ENCODE data around the gene HTT-AS.
A peak's percentile ranks its signal among the peaks of the same experiment; 100 is the strongest.

Gene HTT-AS

GRCh38 chr4:3082925-3083515, 8.7 kb upstream of the HTT-AS start:
- no peaks in the 10 kb centered on the region for H3K27me3 ChIP-seq (ENCODE audit: control insufficient read depth, insufficient read depth, low read length)
- H3K4me3 ChIP-seq (ENCODE audit: low read depth, low read length) = no peak overlapping the region
- no peaks in the 10 kb centered on the region for H3K9me3 ChIP-seq (ENCODE audit: control insufficient read depth, low read length)
- H3K4me2 ChIP-seq (ENCODE audit: low read length) = no peak overlapping the region
- no peak overlapping the region for H3K27ac ChIP-seq
- H3K9ac ChIP-seq = no peak overlapping the region
- H2AFZ ChIP-seq = no peak overlapping the region
- H3K79me2 ChIP-seq = peaks cover 36% of the 10 kb centered on the region
- H3K36me3 ChIP-seq (ENCODE audit: control insufficient read depth, insufficient read depth, low read length) = no peaks in the 10 kb centered on the region
- H3K4me1 ChIP-seq = no peaks in the 10 kb centered on the region
- TF ChIP-seq CTCF (IDR thresholded peaks at IDR 0.05) = no peak

GRCh38 chr4:3079694-3080123, 5.4 kb upstream of the HTT-AS start:
- Histone ChIP-seq H3K4me2 (ENCODE audit: low read length) (no peak overlapping the region), H3K27ac (no peak overlapping the region), H3K79me2 (peaks cover 31% of the 10 kb centered on the region), H3K9me3 (ENCODE audit: control insufficient read depth, low read length) (no peaks in the 10 kb centered on the region), H3K27me3 (ENCODE audit: control insufficient read depth, insufficient read depth, low read length) (no peaks in the 10 kb centered on the region), H2AFZ (no peak overlapping the region), H3K9ac (no peak overlapping the region), H3K36me3 (ENCODE audit: control insufficient read depth, insufficient read depth, low read length) (no peaks in the 10 kb centered on the region), H3K4me3 (ENCODE audit: low read depth, low read length) (no peak overlapping the region), H3K4me1 (no peaks in the 10 kb centered on the region)
- no peak for TF ChIP-seq CTCF (IDR thresholded peaks at IDR 0.05)

GRCh38 chr4:3077796-3078195, 3.5 kb upstream of the HTT-AS start:
- H3K36me3 ChIP-seq (ENCODE audit: control insufficient read depth, insufficient read depth, low read length) = no peaks in the 10 kb centered on the region
- no peaks in the 10 kb centered on the region for H3K27me3 ChIP-seq (ENCODE audit: control insufficient read depth, insufficient read depth, low read length)
- no peaks in the 10 kb centered on the region for H3K9me3 ChIP-seq (ENCODE audit: control insufficient read depth, low read length)
- H3K4me2 ChIP-seq (ENCODE audit: low read length) = no peak overlapping the region
- no peak overlapping the region for H3K4me3 ChIP-seq (ENCODE audit: low read depth, low read length)
- H3K27ac ChIP-seq = no peak overlapping the region
- TF ChIP-seq CTCF (IDR thresholded peaks at IDR 0.05) = no peak
- peaks cover 29% of the 10 kb centered on the region for H3K79me2 ChIP-seq
- H2AFZ ChIP-seq = no peak overlapping the region
- no peak overlapping the region for H3K9ac ChIP-seq
- no peaks in the 10 kb centered on the region for H3K4me1 ChIP-seq

GRCh38 chr4:3075652-3075981, 1.3 kb upstream of the HTT-AS start:
- Histone ChIP-seq H3K4me1 (no peaks in the 10 kb centered on the region), H3K9me3 (ENCODE audit: control insufficient read depth, low read length) (no peaks in the 10 kb centered on the region), H3K27ac (no peak overlapping the region), H2AFZ (no peak overlapping the region), H3K4me2 (ENCODE audit: low read length) (peak overlapping the region; percentile 81), H3K79me2 (peaks cover 19% of the 10 kb centered on the region), H3K4me3 (ENCODE audit: low read depth, low read length) (peak overlapping the region; percentile 82), H3K27me3 (ENCODE audit: control insufficient read depth, insufficient read depth, low read length) (no peaks in the 10 kb centered on the region), H3K9ac (no peak overlapping the region), H3K36me3 (ENCODE audit: control insufficient read depth, insufficient read depth, low read length) (no peaks in the 10 kb centered on the region)
- no peak for TF ChIP-seq CTCF (IDR thresholded peaks at IDR 0.05)
